HL-60 (cell line): Measurements from ENCODE around the gene C2orf74.
"Not testable (repeated sequence)": the region's sequence is repeated elsewhere in the genome, so short reads cannot be mapped to it uniquely, and the experiment has no call there.

Source experiments
- DNase-seq, 2 experiments: peaks; one replicate each; pipeline ENCODE4 v3.0.0-alpha.2; 2010 to 2020; ENCODE audit warnings: low read depth in 1 of 2, low spot score in 1 of 2
- H3K27ac ChIP-seq: fragments of 250-450 bp; sonication (Bioruptor Pico); replicated peaks from 2 replicates; pipeline ENCODE4 v1.5.1; 2020; ENCODE audit warnings: mild to moderate bottlenecking, moderate library complexity
- H3K27me3 ChIP-seq: fragments of 250-450 bp; sonication (Bioruptor Pico); 2 replicates; pipeline ENCODE4 v1.5.1; 2021; ENCODE audit warnings: mild to moderate bottlenecking, moderate library complexity; ENCODE audit not compliant: insufficient read depth, poor library complexity, severe bottlenecking
- H3K4me3 ChIP-seq: replicated peaks from 2 replicates; pipeline ENCODE4 v1.5.1; 2011; ENCODE audit warnings: mild to moderate bottlenecking, control low read depth, low read length; ENCODE audit not compliant: insufficient read depth
- GABPA ChIP-seq: IDR thresholded peaks from 2 replicates; pipeline ENCODE4 v1.6.1; 2012; ENCODE audit warnings: low read depth
- POLR2AphosphoS5 ChIP-seq: IDR thresholded peaks from 2 replicates; pipeline ENCODE4 v1.6.1; 2012; ENCODE audit warnings: low read depth
- SPI1 ChIP-seq: IDR thresholded peaks from 2 replicates; pipeline ENCODE4 v1.6.1; 2012; ENCODE audit warnings: low read depth, mild to moderate bottlenecking, borderline replicate concordance
- TF ChIP-seq, protein P1 (sequence below): IDR thresholded peaks from one replicate; pipeline ENCODE4 v1.5.1; 2011; ENCODE audit warnings: low read length, control low read depth, inconsistent platforms; ENCODE audit not compliant: insufficient read depth
- TF ChIP-seq, protein P2 (sequence below): IDR thresholded peaks from 2 replicates; pipeline ENCODE4 v1.6.1; 2012; ENCODE audit warnings: low read depth; ENCODE audit not compliant: insufficient replicate concordance

Gene C2orf74

DNA sequence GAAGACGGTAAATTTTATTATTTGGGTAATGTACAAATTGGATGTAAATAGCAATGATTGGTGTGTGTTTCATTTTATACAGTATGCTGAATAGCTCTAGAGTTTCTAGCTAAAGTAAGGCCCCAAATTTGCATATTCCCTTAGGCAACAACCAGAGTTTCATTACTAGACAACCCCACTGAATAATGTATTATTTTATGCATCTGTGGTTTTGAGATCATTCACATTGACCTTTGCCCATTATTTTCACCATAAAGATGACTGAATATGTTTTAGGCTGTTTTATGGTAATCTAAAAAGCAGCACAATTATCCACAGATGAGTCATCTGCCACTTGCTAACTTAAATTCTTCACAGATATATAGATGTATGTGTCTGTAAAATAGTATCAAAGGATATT, 44.5 kb upstream of the C2orf74 start:
- H3K27me3 ChIP-seq = no peaks in the 10 kb centered on the region
- no peak overlapping the region for H3K27ac ChIP-seq
- TF ChIP-seq POLR2AphosphoS5 (no peak), GABPA (no peak)
- TF ChIP-seq, protein P1, sequence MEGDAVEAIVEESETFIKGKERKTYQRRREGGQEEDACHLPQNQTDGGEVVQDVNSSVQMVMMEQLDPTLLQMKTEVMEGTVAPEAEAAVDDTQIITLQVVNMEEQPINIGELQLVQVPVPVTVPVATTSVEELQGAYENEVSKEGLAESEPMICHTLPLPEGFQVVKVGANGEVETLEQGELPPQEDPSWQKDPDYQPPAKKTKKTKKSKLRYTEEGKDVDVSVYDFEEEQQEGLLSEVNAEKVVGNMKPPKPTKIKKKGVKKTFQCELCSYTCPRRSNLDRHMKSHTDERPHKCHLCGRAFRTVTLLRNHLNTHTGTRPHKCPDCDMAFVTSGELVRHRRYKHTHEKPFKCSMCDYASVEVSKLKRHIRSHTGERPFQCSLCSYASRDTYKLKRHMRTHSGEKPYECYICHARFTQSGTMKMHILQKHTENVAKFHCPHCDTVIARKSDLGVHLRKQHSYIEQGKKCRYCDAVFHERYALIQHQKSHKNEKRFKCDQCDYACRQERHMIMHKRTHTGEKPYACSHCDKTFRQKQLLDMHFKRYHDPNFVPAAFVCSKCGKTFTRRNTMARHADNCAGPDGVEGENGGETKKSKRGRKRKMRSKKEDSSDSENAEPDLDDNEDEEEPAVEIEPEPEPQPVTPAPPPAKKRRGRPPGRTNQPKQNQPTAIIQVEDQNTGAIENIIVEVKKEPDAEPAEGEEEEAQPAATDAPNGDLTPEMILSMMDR = no peak
- TF ChIP-seq, protein P2, sequence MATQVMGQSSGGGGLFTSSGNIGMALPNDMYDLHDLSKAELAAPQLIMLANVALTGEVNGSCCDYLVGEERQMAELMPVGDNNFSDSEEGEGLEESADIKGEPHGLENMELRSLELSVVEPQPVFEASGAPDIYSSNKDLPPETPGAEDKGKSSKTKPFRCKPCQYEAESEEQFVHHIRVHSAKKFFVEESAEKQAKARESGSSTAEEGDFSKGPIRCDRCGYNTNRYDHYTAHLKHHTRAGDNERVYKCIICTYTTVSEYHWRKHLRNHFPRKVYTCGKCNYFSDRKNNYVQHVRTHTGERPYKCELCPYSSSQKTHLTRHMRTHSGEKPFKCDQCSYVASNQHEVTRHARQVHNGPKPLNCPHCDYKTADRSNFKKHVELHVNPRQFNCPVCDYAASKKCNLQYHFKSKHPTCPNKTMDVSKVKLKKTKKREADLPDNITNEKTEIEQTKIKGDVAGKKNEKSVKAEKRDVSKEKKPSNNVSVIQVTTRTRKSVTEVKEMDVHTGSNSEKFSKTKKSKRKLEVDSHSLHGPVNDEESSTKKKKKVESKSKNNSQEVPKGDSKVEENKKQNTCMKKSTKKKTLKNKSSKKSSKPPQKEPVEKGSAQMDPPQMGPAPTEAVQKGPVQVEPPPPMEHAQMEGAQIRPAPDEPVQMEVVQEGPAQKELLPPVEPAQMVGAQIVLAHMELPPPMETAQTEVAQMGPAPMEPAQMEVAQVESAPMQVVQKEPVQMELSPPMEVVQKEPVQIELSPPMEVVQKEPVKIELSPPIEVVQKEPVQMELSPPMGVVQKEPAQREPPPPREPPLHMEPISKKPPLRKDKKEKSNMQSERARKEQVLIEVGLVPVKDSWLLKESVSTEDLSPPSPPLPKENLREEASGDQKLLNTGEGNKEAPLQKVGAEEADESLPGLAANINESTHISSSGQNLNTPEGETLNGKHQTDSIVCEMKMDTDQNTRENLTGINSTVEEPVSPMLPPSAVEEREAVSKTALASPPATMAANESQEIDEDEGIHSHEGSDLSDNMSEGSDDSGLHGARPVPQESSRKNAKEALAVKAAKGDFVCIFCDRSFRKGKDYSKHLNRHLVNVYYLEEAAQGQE = no peak
- no peak overlapping the region for H3K4me3 ChIP-seq
- DNase-seq = no peak

DNA sequence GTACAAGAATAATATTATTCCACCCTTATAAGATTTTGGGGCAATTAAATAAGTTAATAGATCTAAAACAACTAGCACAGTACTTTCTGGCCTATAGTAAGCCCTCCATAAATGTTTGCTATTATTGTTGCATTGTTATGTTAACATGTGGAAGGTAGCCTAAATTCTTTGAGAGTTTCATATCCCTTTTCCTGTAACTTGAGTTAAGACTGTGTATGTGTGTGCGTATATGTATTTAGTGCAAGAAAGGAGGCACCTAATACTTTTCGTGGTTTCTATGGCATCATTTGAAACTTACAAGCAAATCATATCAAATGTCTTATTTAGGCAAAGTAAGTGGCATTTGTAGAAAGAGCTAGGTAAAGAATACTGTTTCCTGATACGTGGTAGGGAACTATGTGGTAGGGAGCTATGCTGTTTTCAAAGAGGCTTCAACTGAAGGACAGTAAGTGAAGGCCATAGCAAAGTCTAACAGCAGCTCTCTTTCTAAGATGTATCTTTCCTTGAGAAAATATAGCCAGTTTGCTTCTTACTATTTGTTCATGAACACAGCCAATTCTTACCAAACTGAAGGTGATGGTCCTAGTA, 36.8 kb upstream of the C2orf74 start:
- H3K27me3 ChIP-seq = no peaks in the 10 kb centered on the region
- no peak overlapping the region for H3K27ac ChIP-seq
- no peak overlapping the region for H3K4me3 ChIP-seq
- DNase-seq = no peak
- TF ChIP-seq POLR2AphosphoS5 (no peak), GABPA (no peak), SPI1 (no peak)
- TF ChIP-seq, protein P1 = no peak
- TF ChIP-seq, protein P2 = no peak

DNA sequence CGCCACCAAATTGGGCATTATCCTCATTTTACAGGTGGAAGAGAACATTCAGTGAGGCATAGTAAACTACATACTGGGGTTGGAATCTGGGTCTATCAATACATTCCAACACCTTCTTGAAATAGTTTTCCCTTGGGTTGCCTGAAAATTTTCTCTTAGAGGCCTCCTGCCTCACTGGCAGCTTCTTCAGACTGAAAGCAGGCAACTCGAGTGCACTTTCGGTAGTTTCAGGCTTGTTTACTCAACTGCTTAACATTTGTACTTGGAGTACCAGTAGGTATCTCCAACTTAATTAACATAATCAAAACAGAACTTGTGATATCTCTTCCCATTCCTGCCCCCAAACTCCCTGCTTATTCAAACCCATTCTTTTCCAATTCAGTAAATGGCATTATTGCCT, 36.2 kb upstream of the C2orf74 start:
- H3K4me3 ChIP-seq = no peak overlapping the region

DNA sequence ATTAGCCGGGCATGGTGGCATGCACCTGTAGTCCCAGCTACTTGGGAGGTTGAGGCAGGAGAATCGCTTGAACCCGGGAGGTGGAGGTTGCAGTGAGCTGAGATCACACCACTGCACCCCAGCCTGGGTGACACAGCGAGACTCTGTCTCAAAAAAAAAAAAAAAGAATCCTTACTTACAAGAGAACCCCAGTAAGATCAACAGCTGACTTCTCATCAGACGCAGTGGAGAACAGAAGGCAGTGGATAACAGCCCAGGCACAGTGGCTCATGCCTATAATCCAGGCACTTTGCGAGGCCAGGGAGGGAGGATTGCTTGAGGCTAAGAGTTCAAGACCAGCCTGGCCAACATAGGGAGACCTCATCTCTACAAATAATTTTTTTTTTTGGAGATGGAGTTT, 33.9 kb upstream of the C2orf74 start:
- H3K27ac ChIP-seq, H3K4me3 ChIP-seq, H3K27me3 ChIP-seq, DNase-seq: not testable (repeated sequence)

More for the DNA sequence above, 36.2 kb upstream of the C2orf74 start:
- no peaks in the 10 kb centered on the region for H3K27me3 ChIP-seq
- TF ChIP-seq, protein P1 = no peak
- H3K27ac ChIP-seq = no peak overlapping the region
- no peak for DNase-seq
